GM10248 (cell line): ENCODE measurements around the gene FSTL5.
A peak's percentile ranks its signal among the peaks of the same experiment; 100 is the strongest.

Experiments
- CTCF ChIA-PET: fragments of 300-600 bp; sonication (Branson Sonifier 250); formaldehyde crosslinking; extraction: SDS; loops from one replicate; lab custom pipeline; 2021; ENCODE audit warnings: antibody characterized with exemption; lab: Yijun Ruan, JAX
- POLR2A ChIA-PET: fragments of 350-650 bp; sonication (Branson Sonifier 250); formaldehyde crosslinking; extraction: SDS; loops from one replicate; lab custom pipeline; 2020; ENCODE audit warnings: antibody characterized with exemption; lab: Yijun Ruan, JAX
- DNase-seq: peaks from one replicate; pipeline ENCODE4 v3.0.0; 2012; ENCODE audit errors: extremely low spot score
- TF ChIP-seq, protein P1 (sequence below): IDR thresholded peaks from 2 replicates; pipeline ENCODE4 v1.5.1; 2012; ENCODE audit warnings: mild to moderate bottlenecking, low read depth; ENCODE audit errors: extremely low read depth, missing control alignments, control extremely low read depth

Gene FSTL5

DNA sequence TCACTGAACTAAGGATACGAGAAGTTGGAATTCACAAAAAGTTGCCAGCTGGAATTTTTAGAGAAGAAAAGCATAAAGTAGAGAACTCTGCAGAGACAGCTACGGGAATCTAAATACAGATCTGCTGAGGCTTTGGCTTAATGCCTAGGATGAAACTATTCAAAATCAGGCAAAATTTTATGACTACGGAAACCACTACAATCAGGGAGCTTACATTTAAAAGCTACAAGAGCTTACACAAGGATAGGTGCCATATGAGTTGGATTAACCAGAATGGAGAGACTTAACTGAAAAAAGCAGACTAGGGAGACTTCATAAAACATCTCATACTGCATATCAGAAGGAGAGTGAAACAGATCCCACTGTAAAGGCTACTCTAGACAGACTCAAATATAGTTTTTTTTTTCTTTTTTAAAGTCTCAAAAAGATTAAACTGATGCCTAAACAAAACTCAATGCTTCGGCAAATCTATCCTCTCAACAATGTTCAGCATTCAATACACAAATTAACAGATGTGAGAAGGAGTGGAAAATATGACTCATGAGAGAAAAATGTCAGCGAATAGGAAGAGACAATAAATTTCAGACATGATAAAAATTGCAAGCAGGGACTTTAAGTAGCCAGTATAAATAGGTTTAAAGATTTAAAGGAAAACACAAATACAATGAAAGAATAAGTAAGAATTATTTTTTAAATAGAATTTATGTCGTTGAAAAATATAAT is 586.1 kb downstream of the FSTL5 start:
- DNase-seq: no peak
- TF ChIP-seq, protein P1, sequence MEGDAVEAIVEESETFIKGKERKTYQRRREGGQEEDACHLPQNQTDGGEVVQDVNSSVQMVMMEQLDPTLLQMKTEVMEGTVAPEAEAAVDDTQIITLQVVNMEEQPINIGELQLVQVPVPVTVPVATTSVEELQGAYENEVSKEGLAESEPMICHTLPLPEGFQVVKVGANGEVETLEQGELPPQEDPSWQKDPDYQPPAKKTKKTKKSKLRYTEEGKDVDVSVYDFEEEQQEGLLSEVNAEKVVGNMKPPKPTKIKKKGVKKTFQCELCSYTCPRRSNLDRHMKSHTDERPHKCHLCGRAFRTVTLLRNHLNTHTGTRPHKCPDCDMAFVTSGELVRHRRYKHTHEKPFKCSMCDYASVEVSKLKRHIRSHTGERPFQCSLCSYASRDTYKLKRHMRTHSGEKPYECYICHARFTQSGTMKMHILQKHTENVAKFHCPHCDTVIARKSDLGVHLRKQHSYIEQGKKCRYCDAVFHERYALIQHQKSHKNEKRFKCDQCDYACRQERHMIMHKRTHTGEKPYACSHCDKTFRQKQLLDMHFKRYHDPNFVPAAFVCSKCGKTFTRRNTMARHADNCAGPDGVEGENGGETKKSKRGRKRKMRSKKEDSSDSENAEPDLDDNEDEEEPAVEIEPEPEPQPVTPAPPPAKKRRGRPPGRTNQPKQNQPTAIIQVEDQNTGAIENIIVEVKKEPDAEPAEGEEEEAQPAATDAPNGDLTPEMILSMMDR: no peak
- ChIA-PET POLR2A (no interaction called here), CTCF (interaction anchor here (1.2 kb wide), 1 partner anchor 11 kb away, joined by 4 read pairs; no protein-coding TSS in a partner anchor)

GRCh38 chr4:161573836-161574235 is 590.0 kb downstream of the FSTL5 start:
- POLR2A ChIA-PET: no interaction called here
- CTCF ChIA-PET: no interaction called here
- TF ChIP-seq, protein P1: no peak

GRCh38 chr4:161564230-161564834 is 599.5 kb downstream of the FSTL5 start:
- no peak for DNase-seq
- POLR2A ChIA-PET: no interaction called here
- CTCF ChIA-PET: no interaction called here
- TF ChIP-seq, protein P1: peak; percentile 16

More at GRCh38 chr4:161573836-161574235, 590.0 kb downstream of the FSTL5 start:
- no peak for DNase-seq

- POLR2A ChIA-PET: no interaction called here
Measured at GRCh38 chr4:161555689-161556660, 607.8 kb downstream of the FSTL5 start.

DNA sequence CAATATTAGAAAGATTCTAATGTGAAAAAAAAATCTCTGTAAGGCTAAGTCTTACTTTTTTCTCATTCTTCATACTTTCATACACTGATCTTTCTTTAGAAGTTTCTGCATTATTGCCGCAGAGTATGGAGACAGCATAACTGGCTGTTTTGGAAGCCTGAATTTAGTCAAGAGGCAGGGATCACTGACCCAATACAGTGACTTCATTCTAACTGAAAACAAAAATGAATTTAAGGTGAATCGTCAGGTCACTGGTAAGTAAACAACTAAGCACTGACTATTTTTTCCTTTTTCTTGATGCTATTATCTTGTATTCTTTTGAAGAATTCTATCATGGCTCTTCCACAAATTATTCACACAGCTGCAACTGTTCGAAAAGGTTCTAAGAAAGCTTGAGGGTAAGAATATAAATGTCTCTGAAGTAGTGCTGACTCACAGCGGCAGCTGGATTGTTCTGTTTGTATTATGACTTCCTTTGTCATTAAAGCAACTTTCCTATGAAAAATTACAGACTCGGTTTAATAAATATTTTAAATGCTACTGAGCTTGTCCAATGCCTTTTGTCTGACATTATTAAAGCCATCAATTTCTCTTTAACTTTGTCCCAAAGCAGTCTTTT is 609.3 kb downstream of the FSTL5 start:
- ChIA-PET POLR2A (no interaction called here), CTCF (no interaction called here)
- TF ChIP-seq, protein P1: no peak
- DNase-seq: no peak

More at GRCh38 chr4:161555689-161556660, 607.8 kb downstream of the FSTL5 start:
- CTCF ChIA-PET: interaction anchor here (0.7 kb wide), 1 partner anchor 97 kb away, joined by 3 read pairs; no protein-coding TSS in a partner anchor
- peak; percentile 11 for DNase-seq
- TF ChIP-seq, protein P1: no peak
